ENCODE data around the gene VSTM2L.

Gene VSTM2L

DNA sequence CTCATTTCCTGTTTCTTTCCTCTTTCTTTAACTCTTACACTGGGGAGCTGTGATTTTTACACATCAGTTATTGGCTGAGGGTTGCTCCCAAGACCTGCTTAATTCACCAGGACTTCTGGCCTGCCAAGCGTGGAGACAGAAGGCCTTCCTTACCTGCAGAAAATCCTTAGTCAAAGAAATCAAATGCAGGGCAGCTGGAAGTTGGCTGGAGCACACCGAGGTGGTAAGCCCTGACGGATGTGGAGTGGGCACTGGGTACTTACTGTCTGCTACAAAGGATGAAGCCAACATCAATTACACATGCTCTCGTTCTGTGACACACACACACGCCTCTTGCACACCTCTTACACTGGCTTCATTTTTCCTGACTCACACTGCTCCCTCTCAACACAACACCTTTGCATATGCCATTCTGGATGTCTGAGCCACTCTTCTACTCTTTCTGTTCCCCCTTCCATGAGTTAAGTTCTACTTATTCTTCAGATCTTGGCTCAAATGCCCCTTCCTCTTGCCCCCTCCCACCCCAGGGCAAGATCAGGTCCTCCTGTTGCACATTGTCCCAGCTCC lies 68.7 kb downstream of the VSTM2L start:
- no peak for DNase-seq

DNA sequence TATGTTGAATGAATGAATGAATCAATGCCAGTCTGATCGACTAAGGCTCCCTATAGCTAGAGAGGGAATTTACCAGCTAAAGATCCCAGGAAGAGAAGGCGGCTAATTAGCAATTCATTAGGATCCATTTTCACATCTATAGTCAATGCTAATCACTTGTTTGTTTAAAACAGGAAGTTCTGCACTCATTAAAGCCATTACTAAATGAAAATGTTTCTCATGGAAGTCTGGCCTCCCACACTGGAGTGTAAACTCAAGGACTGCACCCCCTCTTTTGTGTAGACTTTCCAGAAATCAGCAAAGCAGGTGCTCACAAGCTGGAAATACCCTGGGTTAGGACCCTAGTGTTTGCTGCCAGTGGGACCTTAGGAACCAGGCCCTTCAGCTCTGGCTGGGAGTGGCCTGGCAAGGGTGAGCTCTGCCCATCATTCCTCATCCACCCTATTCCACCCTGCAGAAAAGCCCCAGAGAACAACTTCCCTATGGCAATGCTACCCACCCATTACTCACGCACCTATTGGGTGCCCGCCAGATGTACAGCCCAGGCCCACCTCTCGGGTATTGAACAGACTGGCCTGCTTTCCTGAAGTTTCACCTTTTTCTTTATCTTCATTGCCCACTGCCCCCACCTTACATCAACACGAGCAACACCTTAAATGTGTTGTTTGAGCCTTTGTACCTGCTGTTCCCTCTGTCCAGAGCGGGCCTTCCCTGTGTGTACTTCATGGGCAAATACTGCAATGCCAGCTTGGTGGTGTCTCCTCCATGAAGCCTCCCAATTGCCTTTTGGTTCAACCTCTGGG lies 69.5 kb downstream of the VSTM2L start:
- no peak for DNase-seq

DNA sequence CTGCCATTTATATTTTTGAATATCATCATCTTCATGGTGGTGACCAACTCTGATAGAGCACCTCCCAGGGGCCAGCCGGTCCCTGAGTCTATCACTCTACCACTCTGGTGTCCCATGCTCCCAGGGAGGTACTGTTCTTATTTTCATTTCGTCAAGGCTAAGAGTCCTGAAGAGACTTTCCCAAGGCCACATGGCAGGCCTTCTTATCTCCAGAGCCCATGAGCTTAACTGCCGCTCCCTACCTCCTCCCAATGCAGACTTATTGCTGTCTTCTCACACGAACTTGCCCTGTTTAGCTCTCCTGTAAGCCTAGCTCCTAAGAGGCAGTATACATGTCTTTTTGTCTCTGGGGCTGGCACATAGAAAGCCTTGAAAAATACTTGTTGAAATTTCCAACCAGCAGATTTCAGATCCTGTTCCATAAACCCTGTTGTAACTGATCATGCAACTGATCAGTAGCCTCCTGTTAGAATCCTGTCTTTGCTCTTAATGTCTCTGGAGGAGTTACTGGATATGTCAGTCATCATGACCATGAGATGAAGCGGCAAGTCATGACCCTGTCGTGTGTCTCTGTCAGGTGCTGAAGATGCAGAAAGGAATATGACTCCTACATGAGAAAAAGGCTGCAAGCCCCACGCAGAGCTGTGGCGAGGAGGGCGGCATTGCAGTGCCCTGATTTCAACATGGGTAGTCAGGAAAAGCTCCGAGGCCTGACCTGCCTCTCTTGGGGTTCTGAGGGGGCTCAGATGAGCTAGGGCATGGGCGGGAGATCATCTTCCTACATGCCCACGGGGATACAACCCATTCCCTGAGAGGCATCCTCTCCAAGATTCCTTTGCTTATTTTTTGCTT lies 70.4 kb downstream of the VSTM2L start:
- DNase-seq = no peak

DNA sequence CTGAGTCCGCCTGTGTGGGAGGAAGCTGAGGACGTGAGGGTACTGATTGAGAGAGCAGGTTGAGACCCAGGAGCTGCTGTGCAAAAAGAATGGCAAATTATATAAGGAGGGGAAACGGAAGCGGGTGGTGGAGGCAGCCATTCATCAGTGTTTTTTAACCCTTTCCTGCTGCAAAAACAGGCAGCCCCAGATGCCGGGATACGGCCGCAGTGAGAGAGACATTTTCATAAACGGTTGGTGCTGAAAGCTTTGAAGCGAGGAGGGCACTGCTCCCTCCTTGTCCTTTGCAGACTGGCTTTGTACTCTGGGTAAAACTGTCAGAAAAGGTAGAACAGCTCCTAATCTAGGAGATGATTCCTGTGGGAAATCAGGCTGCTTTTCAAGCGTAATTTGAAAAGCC lies 74.0 kb downstream of the VSTM2L start:
- DNase-seq = no peak

DNA sequence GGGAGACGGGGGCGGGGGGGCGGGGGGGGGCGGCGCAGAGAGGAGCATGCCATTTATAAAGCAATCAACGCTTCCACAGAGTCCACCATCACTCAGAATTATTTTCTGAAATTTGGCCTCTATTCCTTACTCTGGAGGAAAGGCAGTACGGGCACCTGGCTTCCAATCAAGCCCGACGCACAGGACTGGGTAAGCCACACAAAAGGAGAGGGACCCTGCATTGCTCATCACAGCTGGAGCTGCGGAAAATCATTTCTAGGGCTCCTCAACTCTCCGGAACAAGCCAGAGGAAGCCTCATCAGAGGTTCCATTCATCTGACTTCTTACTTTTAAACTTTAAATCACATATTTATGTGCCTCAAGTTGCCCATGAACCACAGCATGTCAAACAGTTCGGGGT lies 74.4 kb downstream of the VSTM2L start:
- no peak for DNase-seq

DNA sequence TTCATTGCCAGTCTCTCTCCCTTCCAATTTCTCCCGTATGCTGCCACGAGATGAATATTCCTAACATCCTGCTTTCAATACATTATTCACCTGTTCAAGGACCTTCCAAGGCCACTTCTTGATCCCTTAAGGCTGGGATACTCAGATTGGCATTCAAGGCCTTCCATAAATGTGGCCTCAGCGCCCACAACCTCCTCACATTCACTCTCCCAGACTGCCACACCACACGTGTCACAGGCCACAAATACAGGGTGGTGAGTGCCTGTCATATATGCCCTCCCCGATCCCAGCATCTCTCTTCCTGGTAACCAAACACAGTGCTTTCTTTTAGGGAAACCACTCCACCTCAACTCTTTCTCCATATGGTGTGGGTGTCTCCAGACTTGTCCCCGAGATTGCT lies 74.9 kb downstream of the VSTM2L start:
- DNase-seq = no peak

DNA sequence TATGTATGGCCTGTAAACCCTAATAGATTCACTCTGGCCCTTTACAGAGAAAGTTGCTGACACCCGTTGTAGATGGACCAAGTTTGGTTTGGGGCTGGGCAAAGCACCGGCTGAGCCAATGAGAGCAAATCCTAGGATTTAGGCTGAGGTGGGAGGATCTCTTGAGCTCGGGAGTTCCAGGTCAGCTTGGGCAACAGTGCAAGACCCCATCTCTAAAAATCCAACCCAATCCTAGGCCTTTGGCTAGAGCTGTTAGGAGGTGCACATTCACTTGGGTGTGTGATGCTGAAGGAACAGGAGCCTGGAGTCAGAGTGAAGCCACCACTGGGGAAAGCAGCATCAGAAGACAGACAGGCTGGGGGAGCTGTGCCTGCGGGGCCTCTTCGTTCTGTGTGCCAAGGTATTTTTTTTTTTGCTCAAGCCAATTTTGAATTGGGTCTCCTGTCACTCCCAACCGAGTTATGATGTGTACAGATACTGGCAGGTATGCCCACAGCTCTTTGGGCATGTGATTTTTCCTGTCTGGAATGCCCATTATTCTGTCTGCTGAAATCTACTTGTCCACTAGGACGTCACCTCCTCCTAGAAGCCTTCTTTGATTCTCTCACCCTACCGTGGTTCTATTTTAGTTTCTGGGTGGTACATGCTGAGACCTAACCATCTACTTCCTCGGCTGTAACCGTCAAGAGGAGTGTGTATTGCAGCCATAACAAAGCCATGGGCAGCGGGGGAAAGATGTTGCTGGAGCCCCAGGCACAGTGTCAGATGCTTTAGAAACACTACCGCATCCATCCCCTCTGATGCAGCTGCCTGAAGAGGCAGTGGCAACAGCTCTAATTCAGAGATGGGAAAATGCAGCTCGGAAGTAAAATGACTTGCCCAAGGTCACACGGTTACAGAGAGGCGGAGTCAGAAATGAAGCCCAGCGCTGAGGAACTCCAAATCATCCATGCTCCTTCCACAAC lies 76.4 kb downstream of the VSTM2L start:
- no peak for DNase-seq

DNA sequence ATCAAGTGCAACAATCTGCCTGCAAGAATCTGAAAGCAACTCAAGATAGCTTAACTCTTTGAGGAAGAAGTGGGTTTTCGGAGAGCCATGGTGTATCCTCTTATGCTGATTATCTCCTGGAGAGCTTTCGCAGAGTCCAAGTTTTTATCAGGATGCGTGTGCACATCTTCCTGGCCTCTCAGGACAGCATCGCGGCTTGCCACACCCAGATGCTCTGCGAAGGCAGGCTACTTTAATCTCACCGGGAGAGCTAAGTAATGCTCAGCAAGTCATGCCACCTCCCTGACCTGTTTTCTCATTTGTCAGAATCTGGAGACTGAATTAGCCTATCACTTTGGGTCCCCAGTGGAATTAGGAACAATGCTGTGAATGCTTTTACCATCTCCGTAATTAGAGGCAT lies 77.5 kb downstream of the VSTM2L start:
- no peak for DNase-seq

DNA sequence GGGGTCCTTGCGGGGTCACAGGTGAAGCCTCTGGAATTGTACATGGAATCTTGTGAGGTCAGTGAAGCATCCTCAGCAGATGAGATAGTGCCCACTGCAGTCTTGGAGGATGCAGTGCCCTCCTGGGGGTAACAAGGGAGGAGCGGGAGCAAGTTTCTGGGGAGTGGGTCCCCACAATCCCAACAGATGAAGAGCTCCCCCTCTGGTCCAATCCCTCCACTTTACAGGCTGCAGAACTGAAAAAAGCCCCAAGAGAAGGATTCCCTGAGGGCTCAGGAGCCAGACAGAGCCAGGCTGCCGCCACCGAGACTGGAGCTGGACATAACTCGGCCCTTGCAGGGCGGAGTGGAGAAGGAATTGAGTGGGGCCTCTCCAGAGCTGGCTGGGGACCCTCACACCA lies 77.9 kb downstream of the VSTM2L start:
- DNase-seq = no peak

DNA sequence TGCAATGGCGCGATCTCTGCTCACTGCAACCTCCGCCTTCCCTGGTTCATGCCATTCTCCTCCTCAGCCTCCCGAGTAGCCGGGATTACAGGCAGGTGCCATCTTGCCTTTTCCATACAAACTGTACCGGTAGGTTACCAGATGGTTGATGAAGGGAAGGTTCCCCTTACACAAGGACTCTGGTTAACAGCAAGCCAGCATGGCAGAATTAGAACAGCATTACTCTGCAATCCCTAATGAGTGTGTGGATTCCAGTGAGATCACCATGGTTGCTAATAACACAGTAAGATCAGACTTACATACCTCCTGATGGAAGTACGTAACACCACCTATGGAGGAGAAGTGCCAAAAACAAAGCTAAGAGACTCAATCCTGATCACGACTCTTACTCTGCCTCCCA lies 78.6 kb downstream of the VSTM2L start:
- no peak for DNase-seq

DNA sequence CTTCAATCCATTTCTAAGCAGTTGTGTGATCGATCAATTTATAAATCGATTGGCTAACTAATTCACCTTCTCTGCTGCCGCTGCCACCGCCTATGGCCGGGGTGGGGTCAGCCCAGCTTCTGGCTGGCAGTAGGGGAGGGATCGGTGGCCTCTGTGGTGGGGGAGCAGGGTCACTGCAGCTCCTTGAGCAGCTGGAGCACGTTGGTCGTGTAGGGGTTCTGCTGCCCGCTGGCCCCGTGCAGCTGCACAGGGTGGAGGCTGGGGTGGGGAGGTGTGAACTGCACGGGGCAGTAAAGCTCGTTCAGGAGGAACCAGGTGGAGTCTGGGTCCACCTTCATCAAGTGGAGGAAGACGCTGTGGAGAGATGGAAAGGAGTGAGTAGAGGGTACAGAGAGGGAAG lies 80.4 kb downstream of the VSTM2L start:
- no peak for DNase-seq

DNA sequence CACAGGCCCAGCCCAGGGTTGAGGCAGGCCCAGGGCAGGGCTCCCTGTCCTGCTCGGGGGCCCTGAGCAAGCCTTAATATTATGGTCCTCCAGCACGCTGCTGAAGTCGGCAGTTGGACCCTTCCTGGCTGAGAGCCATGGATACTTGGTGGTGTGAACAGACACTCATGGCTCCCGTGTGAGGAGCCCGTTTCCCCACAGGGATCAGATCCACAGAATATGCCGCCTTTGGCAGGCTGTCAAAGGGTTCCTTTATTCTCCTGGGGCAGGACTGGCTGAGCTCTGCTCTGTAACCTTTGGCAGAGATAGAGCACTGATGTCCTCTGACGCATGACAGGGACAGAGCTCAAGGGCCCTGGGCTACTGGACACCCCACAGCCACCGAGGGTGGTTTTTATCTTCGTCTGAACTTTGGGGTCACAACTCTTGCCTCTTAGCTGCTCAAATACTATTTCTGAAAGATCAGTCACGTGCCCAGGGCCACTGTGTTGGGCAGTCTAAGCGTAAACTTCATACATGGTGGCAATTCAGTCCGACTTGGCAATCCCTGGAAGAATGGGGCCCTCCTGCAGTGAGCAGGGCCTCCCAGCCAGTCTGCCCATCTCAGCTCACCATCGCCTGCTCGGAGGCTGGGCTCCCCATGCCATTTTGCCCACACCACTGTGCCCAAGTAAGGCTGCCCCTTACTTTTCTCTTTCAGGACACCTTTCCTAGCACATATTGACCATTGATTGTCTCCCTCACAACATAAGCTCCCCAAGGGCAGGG lies 81.3 kb downstream of the VSTM2L start:
- DNase-seq = no peak

DNA sequence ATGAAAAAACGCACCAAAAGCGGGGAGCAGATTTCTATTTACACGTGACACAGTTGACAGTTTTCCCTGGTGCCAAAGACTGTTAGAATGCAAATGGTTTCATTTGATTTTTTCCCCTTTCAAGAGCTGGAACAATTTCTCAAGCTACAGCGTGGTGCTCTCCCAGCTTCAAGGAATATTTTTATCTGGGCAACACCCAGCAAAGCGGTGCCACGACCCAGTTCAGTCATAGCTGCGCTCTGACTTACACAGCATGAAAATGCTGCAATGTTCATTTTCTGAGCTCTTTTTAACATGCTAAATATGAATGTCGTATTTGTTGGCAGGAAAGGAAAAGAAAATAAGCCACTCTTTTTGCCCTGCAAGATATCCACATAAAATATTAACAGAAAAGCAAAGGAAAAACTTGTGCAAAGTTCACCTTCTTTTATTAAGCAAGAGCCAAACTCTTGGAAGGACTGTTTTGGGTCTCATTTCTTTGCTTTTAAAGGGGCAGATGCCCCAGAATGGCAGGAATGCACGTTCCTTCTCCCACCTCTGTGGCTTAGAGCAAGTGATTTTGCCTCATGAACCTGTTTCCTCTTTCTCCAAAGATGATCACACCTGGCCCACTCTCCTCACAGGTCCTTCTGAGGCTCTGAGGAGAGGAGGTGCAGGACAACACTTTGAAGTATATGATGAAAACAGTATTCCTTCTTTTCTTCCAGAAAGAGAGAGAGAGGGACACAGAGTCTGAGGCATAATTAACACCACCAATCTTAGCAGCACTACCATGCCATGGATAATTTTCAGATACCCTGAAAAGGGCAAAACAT lies 83.3 kb downstream of the VSTM2L start:
- DNase-seq = no peak

DNA sequence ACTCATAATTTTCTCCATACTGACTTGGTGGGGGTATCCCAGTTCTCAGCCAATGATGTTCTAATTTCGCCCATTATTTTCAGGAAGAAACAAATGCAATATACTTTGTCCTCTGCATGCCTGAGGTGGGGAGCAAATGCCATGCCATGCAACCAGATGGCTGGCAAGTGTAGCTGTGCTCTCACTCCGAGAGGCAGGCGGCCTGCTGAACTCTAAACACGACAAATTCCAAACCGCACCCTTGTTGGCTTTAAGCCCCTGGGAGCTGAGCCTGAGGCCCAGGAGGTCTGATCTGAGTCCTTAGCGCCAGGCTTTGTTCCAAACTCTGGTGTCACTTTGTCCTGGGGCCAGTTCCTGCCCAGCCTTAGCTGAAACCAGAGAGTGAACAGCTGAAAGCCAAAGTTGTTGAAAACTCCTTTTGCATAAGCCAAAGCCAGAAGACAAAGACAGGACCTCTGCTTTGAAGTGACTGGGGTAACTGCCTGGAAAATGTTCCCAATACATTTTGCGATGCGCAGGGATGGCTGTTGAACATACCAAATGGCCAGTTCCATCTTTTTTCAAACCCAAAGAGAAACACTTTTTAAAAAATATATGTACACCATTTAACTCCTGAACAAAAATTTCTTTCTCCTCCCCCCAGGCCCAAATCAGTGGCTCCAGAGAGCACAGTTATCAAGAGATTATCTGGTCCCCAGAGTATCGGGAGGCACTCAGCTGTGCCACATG lies 84.1 kb downstream of the VSTM2L start:
- no peak for DNase-seq

DNA sequence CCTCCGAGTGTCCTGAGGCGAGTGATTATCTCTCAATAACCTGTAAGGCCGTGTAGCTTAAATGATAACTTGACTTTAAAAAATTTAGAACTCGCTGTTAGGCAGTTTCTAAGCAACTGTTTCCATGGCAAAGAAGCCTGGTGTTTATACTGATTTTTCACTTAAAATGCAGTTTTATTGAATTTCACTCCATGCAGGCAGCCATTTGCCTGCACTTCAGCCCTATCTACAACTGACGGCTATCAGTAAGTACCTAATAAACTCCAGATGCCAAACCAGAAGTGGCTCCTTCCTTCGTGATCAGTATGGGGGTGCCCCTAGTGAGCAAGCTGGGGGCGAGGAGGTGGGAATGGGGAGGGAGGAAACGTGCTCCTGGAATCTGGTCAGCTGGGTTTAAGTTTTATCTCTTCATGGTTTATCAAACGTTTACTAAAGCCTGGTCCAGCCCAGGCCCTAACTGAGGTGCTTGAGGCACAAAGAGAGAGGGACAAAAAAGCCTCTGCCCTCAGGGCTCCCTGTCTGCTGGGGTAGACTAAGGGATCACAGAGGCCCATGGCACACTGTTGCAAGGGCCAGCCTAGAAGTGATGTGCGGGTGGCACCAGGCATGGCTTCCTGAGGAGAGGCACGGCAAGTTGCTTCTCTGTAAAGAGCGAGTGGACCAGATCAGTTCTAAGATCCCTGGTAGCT lies 84.8 kb downstream of the VSTM2L start:
- DNase-seq = no peak

DNA sequence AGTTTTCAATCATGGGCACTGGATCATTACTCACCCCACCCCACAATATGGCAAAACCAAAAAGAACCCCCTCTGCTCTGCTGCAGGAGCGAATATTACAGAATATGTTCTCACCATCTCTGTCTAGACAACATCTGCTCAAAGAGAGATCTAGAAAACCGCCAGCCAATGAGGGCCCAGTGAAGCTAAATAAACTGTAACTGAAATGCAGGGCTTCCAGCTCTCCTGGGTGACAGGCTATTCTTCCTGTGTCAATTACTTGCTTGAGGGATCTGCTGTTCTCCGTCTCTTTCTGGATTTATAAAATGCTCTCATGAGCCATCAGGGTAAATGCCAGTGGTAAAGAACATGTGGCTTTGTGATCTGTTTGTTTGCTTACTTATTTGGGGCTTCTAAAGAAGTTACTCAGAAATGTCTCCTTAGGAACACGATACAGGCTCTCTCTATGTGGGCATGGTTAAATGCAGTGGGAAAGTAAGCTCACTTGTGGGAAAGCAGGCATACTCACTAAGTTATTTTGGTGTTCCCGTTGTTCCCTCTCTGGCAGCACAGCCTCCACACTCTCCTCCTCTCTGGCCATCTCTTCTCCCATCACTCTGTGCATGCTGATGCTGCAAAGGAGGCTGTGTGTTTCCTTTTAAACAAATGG lies 85.5 kb downstream of the VSTM2L start:
- DNase-seq = no peak

DNA sequence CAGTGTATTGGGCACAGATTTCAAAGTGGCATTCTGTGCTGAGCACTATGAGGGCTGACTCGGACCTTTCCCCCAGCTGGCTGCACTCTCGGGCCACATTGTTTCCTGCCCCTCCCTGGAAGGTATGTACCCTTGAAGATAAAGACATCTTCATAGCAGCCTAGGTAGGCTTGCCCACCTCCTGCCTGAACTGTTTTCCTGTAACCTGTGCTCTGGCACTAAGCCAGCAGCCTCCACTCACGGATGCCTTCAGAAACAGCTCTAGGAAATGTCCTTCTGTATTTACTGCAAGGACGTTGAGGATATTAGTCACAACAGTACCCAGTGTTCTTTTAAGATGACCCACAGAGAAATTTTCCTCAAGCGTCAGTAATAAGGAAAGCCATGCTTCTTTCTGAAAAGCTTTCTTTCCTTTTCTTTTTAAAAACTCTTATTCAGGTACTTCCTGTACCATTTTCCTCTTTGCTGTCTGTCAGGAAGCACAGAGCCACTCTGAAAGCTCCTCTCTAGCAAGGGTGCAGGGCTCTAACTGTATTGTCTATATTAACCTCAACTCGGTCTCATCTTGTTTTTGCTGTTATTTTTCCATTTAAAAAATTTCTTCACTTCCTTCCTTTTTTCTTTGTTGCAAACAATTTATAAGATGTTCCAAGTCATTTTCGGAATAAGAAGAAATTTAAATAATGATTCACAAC lies 86.8 kb downstream of the VSTM2L start:
- no peak for DNase-seq

DNA sequence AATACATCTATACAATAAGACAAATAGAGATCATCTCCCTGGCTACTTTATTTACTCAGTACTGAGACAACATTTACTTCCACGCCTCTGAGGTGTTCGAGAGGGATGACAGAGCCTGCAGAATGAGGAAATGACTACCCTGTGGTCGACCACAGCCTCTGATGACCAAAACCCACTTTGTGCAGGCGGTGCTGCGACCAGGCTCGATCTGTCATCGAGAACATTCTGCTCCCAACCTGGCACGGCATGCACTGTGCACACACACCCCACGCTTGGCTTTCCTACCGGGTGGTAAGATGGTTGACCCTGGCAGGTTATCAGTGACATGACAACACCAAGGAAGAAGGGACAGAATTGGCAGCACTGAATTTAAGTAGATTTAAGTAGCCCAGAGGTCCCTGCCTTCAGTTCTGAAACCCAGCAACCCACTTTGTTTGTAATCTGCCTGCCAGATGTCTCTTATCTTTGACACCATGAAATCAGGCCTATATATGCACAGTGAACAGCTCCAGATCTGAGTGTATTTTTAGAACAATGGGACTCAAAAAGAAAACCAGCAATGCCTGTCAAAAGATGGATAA lies 87.7 kb downstream of the VSTM2L start:
- no peak for DNase-seq

Measured in RPMI8226 (cell line).